HG02571 (cell line): Measurements from ENCODE around the gene ARF5.
"Not testable (repeated sequence)": the region's sequence is repeated elsewhere in the genome, so short reads cannot be mapped to it uniquely, and the experiment has no call there.

ENCODE experiments used
- ATAC-seq: cut with Tn5 transposase; IDR thresholded peaks from one replicate; pipeline ENCODE4 v1.9.1; 2021; ENCODE audit warnings: mild to moderate bottlenecking, moderate library complexity; ENCODE audit not compliant: unreplicated experiment

ARF5 gene

GRCh38 chr7:127588019-127588696 lies at the start of gene ARF5:
Gene ARF5, plus strand, starts transcription at chr7:127588411. Its CDS starts 88 bp downstream, at chr7:127588499.
- peak; percentile 58 for ATAC-seq

- no peak for ATAC-seq
Observed at GRCh38 chr7:127539116-127539515, 49.1 kb upstream of the ARF5 start.

GRCh38 chr7:127540461-127540860 lies 47.8 kb upstream of the ARF5 start:
- not testable (repeated sequence) for ATAC-seq

- no peak for ATAC-seq
Observed at GRCh38 chr7:127541548-127541947, 46.7 kb upstream of the ARF5 start.

GRCh38 chr7:127546313-127546712 lies 41.9 kb upstream of the ARF5 start:
- ATAC-seq, result no peak

- ATAC-seq, result no peak
Observed at GRCh38 chr7:127550247-127550646, 38.0 kb upstream of the ARF5 start.

GRCh38 chr7:127551941-127552340 lies 36.3 kb upstream of the ARF5 start:
- ATAC-seq, result no peak

GRCh38 chr7:127556404-127556803 lies 31.8 kb upstream of the ARF5 start:
- no peak for ATAC-seq

- ATAC-seq, result no peak
Observed at GRCh38 chr7:127557803-127558202, 30.4 kb upstream of the ARF5 start.

GRCh38 chr7:127566242-127566641 lies 22.0 kb upstream of the ARF5 start:
- no peak for ATAC-seq

- not testable (repeated sequence) for ATAC-seq
Observed at GRCh38 chr7:127568034-127568433, 20.2 kb upstream of the ARF5 start.

- no peak for ATAC-seq
Observed at GRCh38 chr7:127571741-127572505, 16.3 kb upstream of the ARF5 start.

GRCh38 chr7:127578036-127578684 lies 10.1 kb upstream of the ARF5 start:
- no peak for ATAC-seq

GRCh38 chr7:127578711-127579275 lies 9.4 kb upstream of the ARF5 start:
- ATAC-seq, result no peak

GRCh38 chr7:127580612-127581011 lies 7.6 kb upstream of the ARF5 start:
- no peak for ATAC-seq

- no peak for ATAC-seq
Observed at GRCh38 chr7:127581716-127582115, 6.5 kb upstream of the ARF5 start.

GRCh38 chr7:127582361-127582760 lies 5.8 kb upstream of the ARF5 start:
- ATAC-seq, result no peak

GRCh38 chr7:127584648-127585043 lies 3.6 kb upstream of the ARF5 start:
- no peak for ATAC-seq

GRCh38 chr7:127585044-127585953 lies 2.9 kb upstream of the ARF5 start, which contains the start of gene GCC1:
Gene GCC1, minus strand, starts transcription at chr7:127585596. Its CDS starts 414 bp downstream, at chr7:127585182.
- peak; percentile 73 for ATAC-seq

GRCh38 chr7:127586346-127586745 lies 1.9 kb upstream of the ARF5 start:
- ATAC-seq, result no peak
